Omental fat pad (tissue), 4 donors: ENCODE measurements around the gene DGKZ. TPM values are rescaled to one million over a fixed set of nuclear protein-coding genes. Genes with fewer than 3 reads are reported as not detected.

Source experiments
- ATAC-seq: fragments of 150-250 bp; one replicate; pipeline ENCODE4 v1.9.1; 2016; ENCODE audit warnings: mild to moderate bottlenecking, moderate library complexity; ENCODE audit not compliant: low FRiP score
- DNase-seq: peaks from one replicate; pipeline ENCODE4 v3.0.0-alpha.2; 2019; ENCODE audit warnings: low spot score
- CTCF ChIP-seq, 3 donors: fragments of 450-650 bp; IDR thresholded peaks; one replicate each; pipeline ENCODE4 v1.5.1; 2016 to 2017; ENCODE audit warnings: antibody characterized with exemption in 3 of 3, mild to moderate bottlenecking in 3 of 3, moderate library complexity in 2 of 3
- total RNA-seq, 4 donors: library from RNA; depleted of rRNA; stranded (reverse); fragments of >200 nt; gene quantifications; one replicate each; pipeline ENCODE4 v1.1.0, GENCODE V29; 2016

DGKZ gene
- total RNA-seq, 4 donors from 2014 or later, result 29.2 to 79.4 (median 63.3) TPM

DNA sequence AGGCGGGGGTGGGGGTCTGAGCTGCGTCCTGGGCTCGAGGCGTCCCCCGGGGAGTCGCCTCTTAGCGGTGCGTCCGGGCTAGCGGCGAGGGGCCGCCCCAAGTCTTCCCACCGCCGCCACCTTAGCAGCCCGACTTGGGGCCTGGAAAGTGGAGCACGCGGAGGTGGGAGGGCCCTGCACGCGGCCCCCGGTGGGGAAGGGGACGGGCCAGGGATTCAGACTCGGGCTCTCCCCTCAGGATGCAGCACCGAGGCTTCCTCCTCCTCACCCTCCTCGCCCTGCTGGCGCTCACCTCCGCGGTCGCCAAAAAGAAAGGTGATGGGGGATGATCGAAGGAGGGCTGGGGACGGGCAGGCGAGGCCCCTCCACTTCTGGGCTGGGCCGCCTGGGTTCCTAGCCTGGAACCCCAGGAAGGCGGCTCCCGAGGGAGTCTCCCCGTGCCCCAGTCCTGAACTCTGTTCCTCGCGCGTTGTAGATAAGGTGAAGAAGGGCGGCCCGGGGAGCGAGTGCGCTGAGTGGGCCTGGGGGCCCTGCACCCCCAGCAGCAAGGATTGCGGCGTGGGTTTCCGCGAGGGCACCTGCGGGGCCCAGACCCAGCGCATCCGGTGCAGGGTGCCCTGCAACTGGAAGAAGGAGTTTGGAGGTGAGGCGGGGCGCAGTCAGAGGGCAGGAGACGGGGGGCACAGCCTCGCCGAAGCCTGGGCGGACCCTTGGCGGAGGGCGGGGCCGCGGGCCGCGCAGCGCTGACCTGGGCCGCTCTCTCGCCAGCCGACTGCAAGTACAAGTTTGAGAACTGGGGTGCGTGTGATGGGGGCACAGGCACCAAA is 34.8 kb downstream of the DGKZ start:
- peak; percentile 10 for ATAC-seq
- no peak for DNase-seq
- no peak for TF ChIP-seq CTCF (IDR thresholded peaks at IDR 0.05)

DNA sequence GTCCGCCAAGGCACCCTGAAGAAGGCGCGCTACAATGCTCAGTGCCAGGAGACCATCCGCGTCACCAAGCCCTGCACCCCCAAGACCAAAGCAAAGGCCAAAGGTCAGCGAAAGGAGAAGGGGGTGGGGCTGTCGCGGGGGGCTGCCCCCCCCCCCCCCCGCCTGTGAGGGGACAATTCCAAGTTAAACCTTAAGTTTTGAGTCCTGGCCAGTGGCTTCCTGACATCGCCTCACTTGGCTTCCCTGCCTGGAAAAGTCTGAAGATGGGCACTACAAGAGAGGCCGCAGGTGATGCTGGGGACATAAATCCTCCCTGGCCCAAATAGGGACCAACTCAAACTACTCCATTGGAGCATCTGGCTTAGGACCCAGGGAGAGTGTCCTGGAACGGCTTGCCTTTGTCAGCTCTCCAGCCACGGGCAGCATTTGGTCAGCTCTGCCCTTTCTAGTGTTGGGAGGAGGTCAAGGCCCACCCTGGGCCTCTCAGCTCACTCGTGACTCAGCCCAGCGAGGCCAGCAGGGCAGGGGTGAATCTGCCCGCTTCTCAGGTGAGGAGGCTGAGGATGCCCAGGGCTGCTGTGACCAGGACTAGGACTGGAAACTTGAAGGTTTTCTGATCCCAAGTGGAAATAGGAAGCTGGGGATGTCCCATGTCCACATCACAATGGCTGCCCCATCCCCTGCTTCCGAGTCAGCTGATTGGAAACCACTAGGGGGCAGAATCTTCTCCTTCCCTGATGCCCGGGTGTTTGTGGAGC is 35.6 kb downstream of the DGKZ start:
- ATAC-seq, result no peak
- no peak for DNase-seq
- no peak for TF ChIP-seq CTCF (IDR thresholded peaks at IDR 0.05)

DNA sequence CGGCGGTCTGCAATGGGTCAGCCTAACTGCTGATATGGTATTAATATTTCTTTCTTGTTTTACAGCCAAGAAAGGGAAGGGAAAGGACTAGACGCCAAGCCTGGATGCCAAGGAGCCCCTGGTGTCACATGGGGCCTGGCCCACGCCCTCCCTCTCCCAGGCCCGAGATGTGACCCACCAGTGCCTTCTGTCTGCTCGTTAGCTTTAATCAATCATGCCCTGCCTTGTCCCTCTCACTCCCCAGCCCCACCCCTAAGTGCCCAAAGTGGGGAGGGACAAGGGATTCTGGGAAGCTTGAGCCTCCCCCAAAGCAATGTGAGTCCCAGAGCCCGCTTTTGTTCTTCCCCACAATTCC is 36.1 kb downstream of the DGKZ start:
- no peak for DNase-seq
- ATAC-seq, result no peak
- no peak for TF ChIP-seq CTCF (IDR thresholded peaks at IDR 0.05)

DNA sequence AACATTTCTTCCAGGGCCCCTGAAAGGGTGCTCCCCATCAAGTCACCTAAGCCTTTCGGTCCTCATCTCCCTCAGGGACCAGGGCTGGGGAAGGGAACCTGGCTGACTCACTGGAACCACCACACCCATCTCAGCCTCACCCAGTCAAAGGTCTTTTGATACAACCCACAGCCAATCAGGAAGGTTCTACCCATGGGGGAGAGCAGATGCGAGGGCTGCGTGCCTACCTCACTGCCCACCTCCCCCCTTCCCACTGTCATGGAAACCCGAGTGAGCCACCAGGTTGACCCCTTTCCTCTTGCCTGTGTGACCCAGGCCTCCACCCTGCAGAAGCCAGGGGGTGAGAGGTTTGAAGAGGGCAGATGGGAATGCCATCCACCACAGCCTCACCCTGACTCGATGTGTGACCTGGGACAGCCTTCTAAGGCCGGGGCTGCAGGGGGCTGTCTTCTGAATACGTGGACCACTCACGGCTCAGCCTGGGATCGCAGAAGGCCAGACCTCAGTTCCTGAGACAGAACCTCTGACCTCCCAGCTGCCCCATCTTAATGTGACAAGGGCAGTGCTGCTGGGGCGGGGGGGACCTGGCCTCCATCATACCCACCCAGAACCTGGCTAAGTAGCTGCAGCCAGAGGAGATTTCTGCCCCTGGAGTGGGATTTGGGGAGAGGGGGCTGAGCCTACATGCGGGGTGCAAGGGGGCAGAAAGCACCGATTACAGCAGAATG is 36.9 kb downstream of the DGKZ start:
- DNase-seq (no peak), ATAC-seq (no peak)
- no peak for TF ChIP-seq CTCF (IDR thresholded peaks at IDR 0.05)

GRCh38 chr11:46385169-46386004 is 38.1 kb downstream of the DGKZ start:
- ATAC-seq, result no peak
- no peak for DNase-seq
- TF ChIP-seq CTCF (IDR thresholded peaks at IDR 0.05), result no peak

GRCh38 chr11:46386005-46386578 is 38.8 kb downstream of the DGKZ start:
- ATAC-seq (no peak), DNase-seq (no peak)
- no peak for TF ChIP-seq CTCF (IDR thresholded peaks at IDR 0.05)
